K562 (cell line): ENCODE data around the gene ABR. TPM values are rescaled to one million over a fixed set of nuclear protein-coding genes. Genes with fewer than 3 reads are reported as not detected.

Experiments
- ATAC-seq: fragments of 200-7000 bp; cut with Tn5 transposase; 3 replicates; pipeline ENCODE4 v1.9.1; 2020; ENCODE audit warnings: moderate library complexity
- BruUV-seq: library from RNA; stranded (reverse); fragments of 400-500 nt; replicated peaks from 2 replicates; lab custom pipeline; 2021; lab: Mats Ljungman, UMichigan
- CTCF ChIA-PET: fragments of 300-600 bp; formaldehyde crosslinking; extraction: SDS; loops from one replicate; lab custom pipeline; 2021; ENCODE audit warnings: low intra/inter-chr PET ratio; lab: Yijun Ruan, JAX
- POLR2A ChIA-PET: fragments of 300-600, 350-650 bp; sonication (Branson Sonifier 250); formaldehyde crosslinking; extraction: SDS; loops from one replicate; lab custom pipeline; 2021; ENCODE audit warnings: antibody characterized with exemption, inconsistent platforms; lab: Yijun Ruan, JAX
- DNase-seq, 4 experiments: peaks; one replicate each; pipeline versions ENCODE4 v3.0.0 to v3.0.0-alpha.2; 2011 to 2018; ENCODE audit warnings: low spot score in 3 of 4, mixed read lengths in 3 of 4; ENCODE audit errors: extremely low read depth in 1 of 4
- FAIRE-seq: peaks from 2 replicates; lab custom pipeline; 2011; peaks lifted over from hg19 to GRCh38; lab: Jason Lieb, UNC
- H2AFZ ChIP-seq: 2 replicates; pipeline ENCODE4 v1.6.0; 2011; ENCODE audit warnings: low read depth, low read length, control low read depth, inconsistent platforms
- H3K27ac ChIP-seq: fragments of 200-600 bp; 3 replicates; pipeline ENCODE4 v1.8.0; 2011; ENCODE audit warnings: low read depth, mild to moderate bottlenecking, control low read depth, inconsistent platforms, low read length, moderate library complexity, mixed read lengths; ENCODE audit errors: extremely low read depth
- H3K27me3 ChIP-seq, 2 experiments: fragments of 300-600 bp in 1 of 2; 2 replicates in 1 of 2; 3 replicates in 1 of 2; pipeline versions ENCODE4 v1.6.0 to v1.8.0; 2011; ENCODE audit warnings: inconsistent platforms in 2 of 2, low read length in 2 of 2, mild to moderate bottlenecking in 1 of 2, mixed read lengths in 1 of 2, moderate library complexity in 1 of 2; ENCODE audit not compliant: control insufficient read depth in 2 of 2, insufficient read depth in 2 of 2
- H3K36me3 ChIP-seq: fragments of 300-600 bp; 3 replicates; pipeline ENCODE4 v1.8.0; 2011; ENCODE audit warnings: mild to moderate bottlenecking, low read length, inconsistent platforms; ENCODE audit not compliant: control insufficient read depth, insufficient read depth
- H3K4me1 ChIP-seq, 2 experiments: fragments of 200-600 bp in 1 of 2; replicated peaks in 1 of 2; 2 replicates in 1 of 2; 3 replicates in 1 of 2; pipeline versions ENCODE4 v1.5.1 to v1.8.0; 2011; ENCODE audit warnings: inconsistent platforms in 2 of 2, low read length in 2 of 2, mild to moderate bottlenecking in 1 of 2, mixed read lengths in 1 of 2, moderate library complexity in 1 of 2; ENCODE audit not compliant: control insufficient read depth in 2 of 2, insufficient read depth in 2 of 2
- H3K4me2 ChIP-seq: 2 replicates; pipeline ENCODE4 v1.6.1; 2011; ENCODE audit warnings: low read length, control low read depth, inconsistent platforms, mixed read lengths; ENCODE audit not compliant: insufficient read depth
- H3K4me3 ChIP-seq: fragments of 200-600 bp; sonication (generic), shearing (Covaris generic); 2 replicates; pipeline ENCODE4 v1.5.1; 2016; ENCODE audit warnings: control low read depth, inconsistent platforms
- H3K79me2 ChIP-seq: fragments of 200-600 bp; 3 replicates; pipeline ENCODE4 v1.8.0; 2011; ENCODE audit warnings: low read length, inconsistent platforms; ENCODE audit not compliant: control insufficient read depth, insufficient read depth
- H3K9ac ChIP-seq, 2 experiments: 2 replicates each; pipeline versions ENCODE4 v1.6.0 to v1.6.1; 2011; ENCODE audit warnings: low read depth in 2 of 2, low read length in 2 of 2, control low read depth in 1 of 2, inconsistent platforms in 1 of 2, mild to moderate bottlenecking in 1 of 2, mixed read lengths in 1 of 2; ENCODE audit not compliant: insufficient read depth in 1 of 2
- H3K9me1 ChIP-seq: one replicate; pipeline ENCODE4 v1.6.0; 2011; ENCODE audit warnings: inconsistent platforms, mild to moderate bottlenecking, low read length, moderate library complexity; ENCODE audit not compliant: control insufficient read depth, insufficient read depth
- H3K9me3 ChIP-seq: replicated peaks from 2 replicates; pipeline ENCODE4 v1.5.1; 2011; ENCODE audit warnings: low read depth, low read length, inconsistent platforms; ENCODE audit not compliant: control insufficient read depth, insufficient read depth
- H4K20me1 ChIP-seq: replicated peaks from 2 replicates; pipeline ENCODE4 v1.6.1; 2011; ENCODE audit warnings: low read length, inconsistent platforms, mixed read lengths; ENCODE audit not compliant: control insufficient read depth, insufficient read depth
- AFF4 ChIP-seq: sonication (generic); formaldehyde crosslinking; IDR thresholded peaks from 2 replicates; pipeline ENCODE4 v1.8.0; 2023; ENCODE audit warnings: mild to moderate bottlenecking, missing genetic modification reagents
- ATF2 ChIP-seq: sonication (generic); formaldehyde crosslinking; IDR thresholded peaks from 2 replicates; pipeline ENCODE4 v1.8.1; 2022; ENCODE audit warnings: missing genetic modification reagents
- CAMTA2 ChIP-seq: fragments of 250-450 bp; sonication (Bioruptor Pico); conservative IDR thresholded peaks from 2 replicates; pipeline ENCODE4 v1.5.1; 2022
- CEBPB ChIP-seq: fragments of 450-650 bp; IDR thresholded peaks from 2 replicates; pipeline ENCODE4 v1.6.1; 2016; ENCODE audit warnings: missing genetic modification characterization, missing compliant biosample characterization
- ETV5 ChIP-seq: sonication (generic); formaldehyde crosslinking; IDR thresholded peaks from 2 replicates; pipeline ENCODE4 v1.4.0; 2020; ENCODE audit warnings: low read depth, mild to moderate bottlenecking, missing genetic modification reagents
- KDM1A ChIP-seq, 2 experiments: fragments of 450-650 bp; IDR thresholded peaks; 2 replicates each; pipeline ENCODE4 v1.6.1; 2016; ENCODE audit warnings: mild to moderate bottlenecking in 2 of 2
- NKRF ChIP-seq: fragments of 450-650 bp; IDR thresholded peaks from 2 replicates; pipeline ENCODE4 v1.6.1; 2016; ENCODE audit warnings: borderline replicate concordance
- WGBS: fragments of 100-300 bp; shearing (Covaris generic); methylation state at CpG from one replicate; pipeline ENCODE4 v1.1.6; 2016; ENCODE audit warnings: low coverage, mixed read lengths; ENCODE audit not compliant: insufficient coverage; ENCODE audit errors: missing lambda C conversion rate; 5-methylcytosine and 5-hydroxymethylcytosine counted together
- in situ Hi-C: fragments of 300-500 bp; cut with MboI; formaldehyde crosslinking; loops from 4 replicates; pipeline ENCODE4 v1.15.0; 2018; ENCODE audit warnings: inconsistent platforms, mixed read lengths
- intact Hi-C: fragments of 100-400 bp; cut with micrococcal nuclease; formaldehyde crosslinking; loops from 2 replicates; pipeline ENCODE4 v1.14.2; 2022
- polyA plus RNA-seq, 8 experiments: library from polyadenylated mRNA; depleted of rRNA in 4 of 8; stranded (reverse) in 5 of 8; unstranded in 3 of 8; fragments of >200 nt; fragmentation: Nextera tagmentation in 2 of 8; fragmentation: Illumina TruSeq in 1 of 8; extraction: Ambion mirVana in 2 of 8; extraction: Trizol in 1 of 8; gene quantifications; 2 replicates each; pipeline versions ENCODE4 v1.2.1 to v1.2.3, GENCODE V29; 2011 to 2014; ENCODE audit warnings: inconsistent platforms in 1 of 8, missing spikeins in 1 of 8
- total RNA-seq, 7 experiments: library from RNA; depleted of rRNA in 6 of 7; stranded (reverse); fragments of >200 nt in 6 of 7; fragmentation: Illumina TruSeq in 2 of 7; extraction: Trizol in 2 of 7; gene quantifications; 2 replicates each; pipeline versions ENCODE4 v1.2.1 to v1.2.3, GENCODE V29; 2011 to 2021; ENCODE audit warnings: low replicate concordance in 1 of 7

The ABR gene
- total and polyA plus RNA-seq, 9 of the 15 experiments (the other 6 are each of a cell fraction or from before 2014, with no cell fraction given), result 0.07 to 1.6 (median 0.37) TPM; not detected in 1

GRCh38 chr17:1123393-1123831 is 56.4 kb downstream of the ABR start:
- in situ Hi-C loops, result no loop called here
- no peaks in the 10 kb centered on the region for H3K36me3 ChIP-seq
- H4K20me1 ChIP-seq, result peaks cover 13% of the 10 kb centered on the region
- ChIA-PET POLR2A (interaction anchor here (0.6 to 1.4 kb wide), 3 partner anchors 14 to 437 kb away, joined by 3 to 6 read pairs (median 3); no protein-coding TSS in a partner anchor), CTCF (interaction anchor here (1.4 to 1.6 kb wide), 3 partner anchors 24 to 210 kb away, joined by 4 to 13 read pairs (median 6); no protein-coding TSS in a partner anchor)
- FAIRE-seq, result no peak
- TF ChIP-seq CAMTA2 (CRISPR knock-in tag) (no peak), CEBPB (tag) (no peak), ATF2 (no peak), ETV5 (CRISPR knock-in tag) (no peak), NKRF (no peak), KDM1A (IDR thresholded peaks at IDR 0.05) (no peak), AFF4 (CRISPR knock-in tag) (no peak)
- no peak overlapping the region; a peak in 1 of 4 replicates for H3K9ac ChIP-seq
- no peaks in the 10 kb centered on the region for H3K9me3 ChIP-seq
- no peak for ATAC-seq
- intact Hi-C loops, result loop anchor here (2.0 kb wide), 1 partner anchor 63 kb away; no protein-coding TSS in a partner anchor
- 12% methylated on average over 6 of the region's 24 CpGs for WGBS
- peaks cover 14 to 62% of the 10 kb centered on the region in 2 experiments; a peak in 4 of 5 replicates for H3K27me3 ChIP-seq
- peaks cover 0 to 14% of the 10 kb centered on the region in 2 experiments; a peak in 2 of 5 replicates for H3K4me1 ChIP-seq
- H3K4me2 ChIP-seq, result no peak overlapping the region
- H2AFZ ChIP-seq, result no peak overlapping the region
- BruUV-seq, result no TSS peak
- H3K27ac ChIP-seq, result no peak overlapping the region
- no peaks in the 10 kb centered on the region for H3K79me2 ChIP-seq
- no peak for DNase-seq
- no peaks in the 10 kb centered on the region for H3K9me1 ChIP-seq
- H3K4me3 ChIP-seq, result no peak overlapping the region
